ENCODE results near the gene SDS. TPM values are rescaled to one million over a fixed set of nuclear protein-coding genes. Genes with fewer than 3 reads are reported as not detected.

The SDS gene
- total and polyA plus RNA-seq, 4 experiments from 2014 or later: 1.4 to 1.5 TPM; not detected in 2

DNA sequence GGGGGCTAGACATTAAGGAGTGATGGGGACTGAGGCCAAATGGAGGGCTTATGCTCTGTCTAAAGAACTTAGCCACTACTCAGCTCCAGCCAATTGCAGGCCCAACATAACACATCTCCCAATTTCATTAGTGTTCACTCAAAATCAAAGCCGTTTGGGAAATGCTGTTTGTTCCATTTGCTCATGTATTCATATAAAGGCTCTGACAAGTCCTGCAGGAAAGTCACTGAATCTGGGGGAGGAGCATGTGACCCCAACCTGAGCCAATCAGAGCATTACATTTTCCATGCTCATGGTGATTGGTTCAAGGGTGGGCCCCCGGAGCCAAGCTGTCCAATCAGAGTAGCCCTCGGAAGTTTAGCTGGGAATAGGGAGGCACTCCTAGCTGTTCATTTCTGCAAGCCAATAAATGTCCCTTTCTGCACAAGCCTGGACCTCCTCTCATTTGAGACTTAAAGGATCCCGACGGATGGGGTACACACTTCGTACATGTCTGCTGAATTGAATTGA is 39.4 kb upstream of the SDS start:
- Histone ChIP-seq H3K4me1 (ENCODE audit: insufficient read depth, low read length) (no peaks in the 10 kb centered on the region), H3K36me3 (ENCODE audit: insufficient read depth, low read length) (no peaks in the 10 kb centered on the region), H3K4me3 (ENCODE audit: low read length in 2 of 2) (no peak overlapping the region), H3K9me3 (ENCODE audit: control insufficient read depth in 1 of 2, low read length in 2 of 2) (no peaks in the 10 kb centered on the region), H3K27me3 (ENCODE audit: insufficient read depth, low read length) (no peaks in the 10 kb centered on the region), H3K27ac (ENCODE audit: low read depth, low read length) (no peak overlapping the region)
- H3K4me3 Mint-ChIP-seq: no peak overlapping the region
- peaks cover 24 to 27% of the 10 kb centered on the region in 2 donors for H3K27me3 Mint-ChIP-seq
- no peak for DNase-seq
- H3K27ac Mint-ChIP-seq: no peak overlapping the region
- peaks cover 0 to 16% (median 5%) of the 10 kb centered on the region in 8 donors for H3K9me3 Mint-ChIP-seq
- H3K36me3 Mint-ChIP-seq: peaks cover 0 to 6% of the 10 kb centered on the region in 2 donors
- POLR2A ChIA-PET (ENCODE audit: partially characterized antibody): no interaction called here
- intact Hi-C loops (cut with micrococcal nuclease): no loop called here
- H3K4me1 Mint-ChIP-seq: no peaks in the 10 kb centered on the region
- CTCF ChIA-PET (ENCODE audit: partially characterized antibody): no interaction called here

DNA sequence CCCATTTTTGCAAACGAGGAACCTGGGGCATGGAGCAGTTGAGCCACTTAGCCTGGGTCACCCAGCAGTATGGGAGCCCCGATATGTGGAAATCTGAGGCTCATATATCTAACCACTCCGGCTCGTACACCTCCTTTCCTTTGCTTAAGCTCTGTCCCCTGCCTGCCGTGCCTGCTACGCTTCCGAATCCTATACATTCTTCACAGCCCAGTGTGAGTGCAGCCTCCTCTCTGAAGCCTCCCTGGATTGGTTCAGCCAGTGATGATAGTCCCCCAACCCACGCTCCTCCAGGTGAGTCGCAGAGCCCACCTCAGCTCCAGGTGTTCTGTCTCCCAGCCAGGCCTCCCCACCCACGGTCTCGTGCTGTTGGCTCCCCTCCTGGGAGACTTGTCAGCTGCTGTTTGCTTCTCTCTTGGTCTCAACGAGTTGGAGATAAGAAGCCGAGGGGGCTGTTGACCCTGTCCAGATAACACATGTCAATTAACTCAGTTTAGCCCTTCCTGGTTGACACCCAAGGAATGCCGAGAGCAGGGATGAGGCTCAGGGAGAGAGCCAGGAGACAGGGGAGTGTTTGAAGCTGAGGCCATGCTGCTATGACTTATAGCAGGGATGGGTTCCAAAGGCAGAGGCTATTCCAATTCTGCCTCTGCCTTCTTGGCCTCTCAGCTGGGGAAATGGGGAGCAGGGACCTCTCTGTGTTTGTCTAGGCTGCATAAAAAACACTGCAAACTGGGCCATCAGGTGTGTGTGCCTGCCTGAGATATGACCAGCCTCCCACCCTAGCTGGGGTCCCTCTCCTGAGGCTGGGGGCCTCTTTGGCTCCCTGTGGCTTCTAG is 37.5 kb upstream of the SDS start:
- Mint-ChIP-seq H3K36me3 (peaks cover 0 to 5% of the 10 kb centered on the region in 2 donors), H3K4me3 (no peak overlapping the region), H3K27ac (no peak overlapping the region), H3K4me1 (no peaks in the 10 kb centered on the region), H3K27me3 (peaks cover 15 to 18% of the 10 kb centered on the region in 2 donors), H3K9me3 (peaks cover 0 to 12% (median 5%) of the 10 kb centered on the region in 8 donors)
- no peaks in the 10 kb centered on the region for H3K4me1 ChIP-seq (ENCODE audit: insufficient read depth, low read length)
- no peak for DNase-seq
- ChIA-PET POLR2A (ENCODE audit: partially characterized antibody) (no interaction called here), CTCF (ENCODE audit: partially characterized antibody) (no interaction called here)
- H3K4me3 ChIP-seq (ENCODE audit: low read length in 2 of 2): no peak overlapping the region
- no peak overlapping the region for H3K27ac ChIP-seq (ENCODE audit: low read depth, low read length)
- intact Hi-C loops (cut with micrococcal nuclease): no loop called here
- H3K36me3 ChIP-seq (ENCODE audit: insufficient read depth, low read length): no peaks in the 10 kb centered on the region
- H3K9me3 ChIP-seq (ENCODE audit: control insufficient read depth in 1 of 2, low read length in 2 of 2): no peaks in the 10 kb centered on the region
- H3K27me3 ChIP-seq (ENCODE audit: insufficient read depth, low read length): no peaks in the 10 kb centered on the region

DNA sequence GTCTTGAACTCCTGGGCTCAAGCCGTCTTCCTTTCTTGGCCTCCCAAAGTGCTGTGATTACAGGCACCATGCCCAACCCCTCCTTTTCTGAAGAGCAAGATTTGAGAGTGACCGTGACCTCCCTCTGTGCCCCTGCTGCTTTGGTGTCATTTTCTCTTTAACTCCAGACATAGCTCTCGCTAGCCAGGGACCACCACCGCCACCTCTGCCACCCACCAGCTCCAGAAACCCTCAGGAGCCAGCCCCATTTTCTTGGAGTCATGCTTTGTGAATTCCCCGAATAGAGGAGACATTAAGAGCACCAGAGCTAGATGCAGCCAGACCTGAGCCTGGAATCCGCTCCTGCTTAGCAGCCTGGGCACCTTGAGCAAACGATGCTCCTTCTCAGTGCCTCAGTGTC is 36.6 kb upstream of the SDS start:
- POLR2A ChIA-PET (ENCODE audit: partially characterized antibody): no interaction called here
- intact Hi-C loops (cut with micrococcal nuclease): no loop called here
- Histone ChIP-seq H3K27me3 (ENCODE audit: insufficient read depth, low read length) (no peaks in the 10 kb centered on the region), H3K4me3 (ENCODE audit: low read length in 2 of 2) (no peak overlapping the region), H3K9me3 (ENCODE audit: control insufficient read depth in 1 of 2, low read length in 2 of 2) (no peaks in the 10 kb centered on the region), H3K27ac (ENCODE audit: low read depth, low read length) (no peak overlapping the region), H3K36me3 (ENCODE audit: insufficient read depth, low read length) (no peaks in the 10 kb centered on the region), H3K4me1 (ENCODE audit: insufficient read depth, low read length) (no peaks in the 10 kb centered on the region)
- Mint-ChIP-seq H3K27me3 (peaks cover 10 to 11% of the 10 kb centered on the region in 2 donors), H3K36me3 (no peaks in the 10 kb centered on the region), H3K4me1 (no peaks in the 10 kb centered on the region), H3K9me3 (peaks cover 0 to 6% (median 0%) of the 10 kb centered on the region in 8 donors), H3K27ac (no peak overlapping the region), H3K4me3 (no peak overlapping the region)
- DNase-seq: no peak
- CTCF ChIA-PET (ENCODE audit: partially characterized antibody): no interaction called here

DNA sequence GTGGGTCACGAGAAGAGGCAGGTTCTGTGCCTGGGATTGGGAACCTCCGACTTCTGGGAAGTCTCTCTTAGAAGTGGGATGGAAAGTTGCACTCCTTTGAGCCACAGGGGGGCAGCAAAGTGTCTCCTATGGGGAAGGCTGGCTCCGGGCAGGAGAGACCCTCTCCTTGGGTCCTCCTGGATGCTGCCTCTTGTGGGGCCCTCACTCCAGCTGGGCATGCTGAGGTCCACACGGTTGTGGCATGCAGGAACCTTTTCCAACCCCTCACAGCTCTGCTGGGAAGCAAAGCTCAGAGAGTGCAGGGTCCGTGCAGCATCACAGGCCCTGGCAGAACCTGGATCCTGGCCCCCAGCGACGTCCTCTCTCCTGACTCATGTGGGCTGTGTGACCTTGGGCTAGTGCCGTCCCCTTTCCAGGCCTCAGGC is 35.9 kb upstream of the SDS start:
- H3K27me3 Mint-ChIP-seq: peaks cover 8 to 9% of the 10 kb centered on the region in 2 donors
- H3K27me3 ChIP-seq (ENCODE audit: insufficient read depth, low read length): no peaks in the 10 kb centered on the region
- no peaks in the 10 kb centered on the region for H3K9me3 ChIP-seq (ENCODE audit: control insufficient read depth in 1 of 2, low read length in 2 of 2)
- intact Hi-C loops (cut with micrococcal nuclease): no loop called here
- POLR2A ChIA-PET (ENCODE audit: partially characterized antibody): no interaction called here
- H3K9me3 Mint-ChIP-seq: no peaks in the 10 kb centered on the region
- CTCF ChIA-PET (ENCODE audit: partially characterized antibody): no interaction called here
- H3K4me1 ChIP-seq (ENCODE audit: insufficient read depth, low read length): no peaks in the 10 kb centered on the region
- H3K4me3 Mint-ChIP-seq: no peak overlapping the region
- no peak overlapping the region for H3K27ac ChIP-seq (ENCODE audit: low read depth, low read length)
- H3K4me1 Mint-ChIP-seq: no peaks in the 10 kb centered on the region
- H3K27ac Mint-ChIP-seq: no peak overlapping the region
- H3K36me3 Mint-ChIP-seq: no peaks in the 10 kb centered on the region
- no peak for DNase-seq
- no peaks in the 10 kb centered on the region for H3K36me3 ChIP-seq (ENCODE audit: insufficient read depth, low read length)
- H3K4me3 ChIP-seq (ENCODE audit: low read length in 2 of 2): no peak overlapping the region

DNA sequence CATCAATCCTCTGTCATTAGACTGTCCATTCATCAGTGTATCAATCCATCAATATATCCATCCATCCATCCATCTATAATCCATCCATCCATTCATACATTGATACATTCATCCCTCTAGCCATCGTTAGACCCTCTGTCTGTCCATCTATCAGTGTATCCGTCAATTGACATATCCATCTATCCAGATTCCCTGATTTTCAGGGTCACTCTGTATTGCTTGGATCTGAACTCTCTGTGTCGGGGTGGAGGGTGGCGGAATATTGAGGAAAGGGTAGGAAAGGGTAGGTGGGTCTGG is 35.6 kb upstream of the SDS start:
- Mint-ChIP-seq H3K4me3 (no peak overlapping the region), H3K4me1 (no peaks in the 10 kb centered on the region), H3K9me3 (no peaks in the 10 kb centered on the region), H3K36me3 (no peaks in the 10 kb centered on the region), H3K27ac (no peak overlapping the region), H3K27me3 (peaks cover 8 to 9% of the 10 kb centered on the region in 2 donors)
- Histone ChIP-seq H3K36me3 (ENCODE audit: insufficient read depth, low read length) (no peaks in the 10 kb centered on the region), H3K27me3 (ENCODE audit: insufficient read depth, low read length) (no peaks in the 10 kb centered on the region), H3K4me3 (ENCODE audit: low read length in 2 of 2) (no peak overlapping the region), H3K9me3 (ENCODE audit: control insufficient read depth in 1 of 2, low read length in 2 of 2) (no peaks in the 10 kb centered on the region), H3K4me1 (ENCODE audit: insufficient read depth, low read length) (no peaks in the 10 kb centered on the region), H3K27ac (ENCODE audit: low read depth, low read length) (no peak overlapping the region)
- intact Hi-C loops (cut with micrococcal nuclease): no loop called here
- ChIA-PET CTCF (ENCODE audit: partially characterized antibody) (no interaction called here), POLR2A (ENCODE audit: partially characterized antibody) (no interaction called here)
- no peak for DNase-seq

DNA sequence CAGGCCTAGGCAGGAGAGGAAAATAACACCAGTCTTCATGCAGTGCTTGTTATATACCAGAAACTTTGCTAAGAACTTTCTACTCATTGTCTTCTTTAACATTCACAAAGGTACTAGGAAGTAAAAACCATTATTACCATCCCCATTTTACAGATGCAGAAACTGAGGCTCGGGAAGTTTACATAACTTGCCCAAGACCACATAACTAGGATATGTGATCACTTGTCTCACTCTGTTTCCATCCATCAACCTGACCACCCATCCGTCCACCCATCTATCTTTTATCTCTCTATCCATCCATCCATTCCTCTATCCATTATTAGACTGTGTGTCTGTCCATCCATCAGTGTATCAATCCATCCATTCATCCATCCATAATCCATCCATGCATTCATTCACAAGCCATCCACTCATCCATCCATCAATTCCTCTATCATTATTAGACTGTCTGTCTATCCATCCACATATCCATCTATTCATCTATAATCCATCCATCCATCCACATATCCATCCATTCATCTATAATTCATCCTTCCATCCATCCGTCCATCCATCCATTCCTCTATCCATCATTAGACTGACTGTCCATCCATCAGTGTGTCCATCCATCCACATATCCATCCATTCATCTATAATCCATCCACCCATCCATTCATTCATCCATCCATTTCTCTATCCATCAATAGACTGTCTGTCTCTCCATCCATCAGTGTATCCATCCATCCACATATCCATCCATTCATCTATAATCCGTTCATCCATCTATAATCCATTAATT is 35.0 kb upstream of the SDS start:
- intact Hi-C loops (cut with micrococcal nuclease): no loop called here

DNA sequence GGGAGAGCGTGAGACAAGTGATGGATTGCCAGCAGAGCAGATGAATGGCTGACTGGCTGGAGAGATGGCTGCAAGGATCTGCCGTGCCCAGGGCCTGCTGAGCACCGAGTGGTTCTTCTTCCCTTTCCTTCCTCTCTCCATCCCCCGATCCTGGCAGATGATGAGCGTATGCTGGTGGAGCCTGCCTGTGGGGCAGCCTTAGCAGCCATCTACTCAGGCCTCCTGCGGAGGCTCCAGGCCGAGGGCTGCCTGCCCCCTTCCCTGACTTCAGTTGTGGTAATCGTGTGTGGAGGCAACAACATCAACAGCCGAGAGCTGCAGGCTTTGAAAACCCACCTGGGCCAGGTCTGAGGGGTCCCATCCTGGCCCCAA is 34.0 kb upstream of the SDS start:
- H3K27me3 ChIP-seq (ENCODE audit: insufficient read depth, low read length): no peaks in the 10 kb centered on the region
- DNase-seq: no peak
- no peaks in the 10 kb centered on the region for H3K36me3 Mint-ChIP-seq
- no peak overlapping the region for H3K27ac Mint-ChIP-seq
- H3K9me3 Mint-ChIP-seq: no peaks in the 10 kb centered on the region
- no peak overlapping the region for H3K27ac ChIP-seq (ENCODE audit: low read depth, low read length)
- ChIA-PET POLR2A (ENCODE audit: partially characterized antibody) (no interaction called here), CTCF (ENCODE audit: partially characterized antibody) (no interaction called here)
- no peaks in the 10 kb centered on the region for H3K9me3 ChIP-seq (ENCODE audit: control insufficient read depth in 1 of 2, low read length in 2 of 2)
- no peak overlapping the region for H3K4me3 ChIP-seq (ENCODE audit: low read length in 2 of 2)
- no peaks in the 10 kb centered on the region for H3K36me3 ChIP-seq (ENCODE audit: insufficient read depth, low read length)
- no peaks in the 10 kb centered on the region for H3K4me1 ChIP-seq (ENCODE audit: insufficient read depth, low read length)
- no peaks in the 10 kb centered on the region for H3K4me1 Mint-ChIP-seq
- no peak overlapping the region for H3K4me3 Mint-ChIP-seq
- intact Hi-C loops (cut with micrococcal nuclease): no loop called here
- H3K27me3 Mint-ChIP-seq: peaks cover 7 to 11% of the 10 kb centered on the region in 2 donors

More for the DNA sequence above, 35.0 kb upstream of the SDS start:
- Mint-ChIP-seq H3K9me3 (no peaks in the 10 kb centered on the region), H3K4me3 (no peak overlapping the region), H3K27ac (no peak overlapping the region), H3K27me3 (peaks cover 8 to 9% of the 10 kb centered on the region in 2 donors), H3K36me3 (no peaks in the 10 kb centered on the region), H3K4me1 (no peaks in the 10 kb centered on the region)
- Histone ChIP-seq H3K27me3 (ENCODE audit: insufficient read depth, low read length) (no peaks in the 10 kb centered on the region), H3K4me1 (ENCODE audit: insufficient read depth, low read length) (no peaks in the 10 kb centered on the region), H3K4me3 (ENCODE audit: low read length in 2 of 2) (no peak overlapping the region), H3K9me3 (ENCODE audit: control insufficient read depth in 1 of 2, low read length in 2 of 2) (no peaks in the 10 kb centered on the region), H3K36me3 (ENCODE audit: insufficient read depth, low read length) (no peaks in the 10 kb centered on the region), H3K27ac (ENCODE audit: low read depth, low read length) (no peak overlapping the region)
- DNase-seq: no peak
- ChIA-PET POLR2A (ENCODE audit: partially characterized antibody) (no interaction called here), CTCF (ENCODE audit: partially characterized antibody) (no interaction called here)

All from CD4-positive, alpha-beta memory T cell (primary cell).